Transverse colon (tissue), 3 donors: Measurements from ENCODE around the gene TOMM6.

ENCODE experiments used
- POLR2A ChIP-seq: fragments of 450-650 bp; IDR thresholded peaks from one replicate; pipeline ENCODE4 v1.6.1; 2016; ENCODE audit warnings: antibody characterized with exemption, mild to moderate bottlenecking, moderate library complexity
- TF ChIP-seq, protein P1 (sequence below), 5 experiments: fragments of 200-600 bp in 3 of 5; fragments of 450-650 bp in 2 of 5; sonication (generic) in 3 of 5; IDR thresholded peaks; 1 replicate in 2 of 5; 2 replicates in 3 of 5; pipeline ENCODE4 v1.5.1; 2016 to 2017; ENCODE audit warnings: antibody characterized with exemption in 5 of 5, inconsistent platforms in 3 of 5, mild to moderate bottlenecking in 2 of 5, moderate library complexity in 1 of 5

DNA sequence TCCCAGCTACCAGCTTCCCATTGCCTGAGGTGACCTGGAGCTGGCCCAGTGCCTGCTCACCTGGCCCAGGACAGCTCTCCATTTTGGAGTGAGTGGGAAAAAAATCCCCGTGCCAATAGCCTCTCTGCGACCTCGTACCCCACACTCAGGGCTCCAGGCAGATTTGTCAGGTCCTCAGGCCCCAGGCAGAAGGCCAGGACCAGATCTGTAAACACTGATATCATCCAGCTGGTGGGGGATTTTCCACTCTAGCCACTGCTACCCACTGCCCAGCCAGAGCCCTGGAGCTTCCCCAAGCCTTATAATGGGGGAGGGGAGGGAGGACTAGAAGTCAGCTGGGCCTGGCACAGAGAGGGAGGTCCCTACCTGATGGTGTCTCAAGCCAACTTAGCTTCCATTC lies 39.0 kb upstream of the TOMM6 start:
- TF ChIP-seq, protein P1, sequence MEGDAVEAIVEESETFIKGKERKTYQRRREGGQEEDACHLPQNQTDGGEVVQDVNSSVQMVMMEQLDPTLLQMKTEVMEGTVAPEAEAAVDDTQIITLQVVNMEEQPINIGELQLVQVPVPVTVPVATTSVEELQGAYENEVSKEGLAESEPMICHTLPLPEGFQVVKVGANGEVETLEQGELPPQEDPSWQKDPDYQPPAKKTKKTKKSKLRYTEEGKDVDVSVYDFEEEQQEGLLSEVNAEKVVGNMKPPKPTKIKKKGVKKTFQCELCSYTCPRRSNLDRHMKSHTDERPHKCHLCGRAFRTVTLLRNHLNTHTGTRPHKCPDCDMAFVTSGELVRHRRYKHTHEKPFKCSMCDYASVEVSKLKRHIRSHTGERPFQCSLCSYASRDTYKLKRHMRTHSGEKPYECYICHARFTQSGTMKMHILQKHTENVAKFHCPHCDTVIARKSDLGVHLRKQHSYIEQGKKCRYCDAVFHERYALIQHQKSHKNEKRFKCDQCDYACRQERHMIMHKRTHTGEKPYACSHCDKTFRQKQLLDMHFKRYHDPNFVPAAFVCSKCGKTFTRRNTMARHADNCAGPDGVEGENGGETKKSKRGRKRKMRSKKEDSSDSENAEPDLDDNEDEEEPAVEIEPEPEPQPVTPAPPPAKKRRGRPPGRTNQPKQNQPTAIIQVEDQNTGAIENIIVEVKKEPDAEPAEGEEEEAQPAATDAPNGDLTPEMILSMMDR (IDR thresholded peaks at IDR 0.05): no peak
- no peak for TF ChIP-seq POLR2A
